NCI-H146 treated with DMSO at 0.1 percent for 48 hours (cell line): ENCODE results near the gene ARHGEF12.

ENCODE experiments used
- DNase-seq: peaks from one replicate; lab custom pipeline; 2025; ENCODE audit not compliant: unreplicated experiment; lab: John Stamatoyannopoulos, UW

ARHGEF12 gene

DNA sequence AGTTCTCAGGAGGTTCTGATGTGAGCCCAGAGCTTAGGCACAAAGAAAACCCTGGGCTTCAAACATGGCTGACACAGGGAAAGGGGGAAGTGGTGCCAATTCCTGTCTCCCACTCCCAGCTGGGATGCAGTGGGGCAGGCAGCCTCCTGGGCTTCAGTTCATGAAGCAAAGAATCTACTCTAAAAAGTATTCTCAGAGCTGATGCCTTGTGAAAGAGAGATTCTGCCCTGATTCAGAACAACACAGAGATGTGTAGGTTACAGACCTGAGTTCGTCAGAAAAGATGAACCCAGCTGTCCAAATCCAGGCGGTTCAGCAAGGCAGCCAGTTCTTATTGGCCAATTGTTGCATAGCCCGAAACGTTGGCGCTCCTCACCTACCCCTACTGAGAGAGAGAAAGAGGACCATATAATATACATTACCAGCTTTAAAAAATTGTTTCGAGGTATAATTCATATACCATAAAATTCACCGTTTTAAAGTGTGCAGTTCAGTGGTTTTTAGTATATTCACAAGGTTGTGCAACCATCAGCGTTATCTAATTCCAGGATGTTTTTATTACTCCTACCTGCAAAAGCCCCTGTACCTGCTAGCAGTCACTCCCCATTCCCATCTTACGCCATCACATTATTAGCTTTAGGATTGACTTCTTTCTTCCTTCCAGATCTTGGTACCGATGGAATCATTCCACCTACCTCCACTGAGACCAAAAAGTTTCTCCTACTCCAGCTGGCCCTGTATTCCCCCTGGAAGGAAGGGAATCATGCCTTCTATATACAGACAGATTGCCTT, 18.3 kb upstream of the ARHGEF12 start:
- no peak for DNase-seq

DNA sequence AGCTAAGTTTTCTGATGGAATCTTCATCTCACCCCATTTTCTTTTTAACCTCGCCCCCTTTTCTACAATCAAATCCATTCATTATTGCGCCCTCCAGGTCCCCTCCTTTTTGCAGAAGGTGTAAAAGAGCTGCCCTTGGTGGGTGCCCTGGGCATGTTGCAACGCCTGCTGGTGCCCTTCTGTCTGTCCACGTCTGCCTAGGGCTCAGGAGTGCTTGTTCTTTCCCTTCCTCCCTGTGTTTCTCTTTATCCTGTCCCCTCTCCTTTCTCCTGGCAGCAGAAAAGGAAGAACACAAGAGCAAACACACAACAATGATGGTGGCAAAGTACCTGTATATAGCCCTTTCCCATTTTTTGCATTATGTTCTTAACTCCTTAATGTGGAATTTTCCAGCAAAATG, 17.3 kb upstream of the ARHGEF12 start:
- no peak for DNase-seq

DNA sequence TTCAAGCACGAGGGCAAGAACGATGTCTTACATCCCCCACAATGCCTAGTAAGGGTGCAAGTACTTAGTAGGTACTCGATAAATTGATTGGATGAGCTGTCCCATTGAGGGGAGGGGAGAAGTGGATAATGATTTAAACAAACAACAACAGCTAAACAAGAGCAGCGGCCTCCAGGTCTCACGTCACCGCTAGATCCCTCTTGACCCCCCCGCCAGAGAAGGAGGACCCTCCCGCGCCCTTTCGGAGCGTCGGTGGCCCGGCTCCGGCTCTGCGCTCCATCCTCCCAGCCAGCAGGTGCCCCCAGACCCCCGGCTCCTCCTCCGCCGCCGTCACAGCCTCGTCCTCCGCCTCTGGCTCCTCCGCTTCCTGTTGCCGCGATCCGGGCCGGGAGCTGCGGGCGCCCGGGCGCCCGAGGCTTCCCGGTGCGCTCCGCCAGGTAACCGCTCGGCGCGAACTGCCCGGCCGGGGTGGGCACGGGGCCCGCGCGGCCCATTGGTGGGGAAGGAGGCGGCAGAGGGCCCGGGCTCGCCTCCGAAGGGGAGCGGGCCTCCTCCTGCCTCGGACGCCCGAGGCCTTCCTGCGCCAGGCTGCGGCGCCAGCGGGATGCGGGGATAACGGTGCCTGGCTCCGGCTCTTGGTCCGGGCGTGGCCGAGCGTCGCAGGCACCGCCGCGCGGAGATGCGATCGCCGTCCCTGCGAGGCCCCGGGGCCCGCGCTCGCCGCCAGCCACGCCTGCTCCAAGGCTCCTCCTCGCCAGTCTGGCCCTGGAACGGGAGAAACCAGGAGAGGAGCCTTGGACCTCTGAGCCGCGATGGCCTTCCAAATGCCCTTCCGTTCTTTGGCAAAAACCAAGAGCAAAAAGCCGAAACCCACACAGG, 11.0 kb upstream of the ARHGEF12 start, which contains the start of gene TLCD5:
TSS of gene TLCD5 (plus strand) at position 368 of the 879 bp plus-strand sequence. CDS start 2,143 bp downstream, outside the sequence.
- DNase-seq, result peak; percentile 68

DNA sequence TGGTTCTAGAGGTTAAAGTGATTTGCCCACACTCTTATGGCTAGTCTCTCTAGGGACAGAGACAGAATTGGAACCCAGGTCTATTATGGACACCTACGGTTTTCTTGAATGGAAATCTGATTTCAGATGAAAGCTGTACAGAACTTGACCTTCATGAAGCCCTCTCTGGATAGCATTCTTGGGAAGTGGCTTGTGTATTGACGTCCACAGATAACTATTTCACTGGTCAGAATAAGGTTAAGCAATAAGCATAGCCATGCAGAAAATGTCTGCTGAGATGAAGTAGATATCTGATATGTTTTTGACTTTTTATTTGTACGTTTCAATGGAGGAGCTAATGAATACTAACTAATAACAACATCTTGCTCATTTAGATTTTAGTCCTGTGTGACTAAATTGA, 10.0 kb upstream of the ARHGEF12 start:
- DNase-seq, result no peak

DNA sequence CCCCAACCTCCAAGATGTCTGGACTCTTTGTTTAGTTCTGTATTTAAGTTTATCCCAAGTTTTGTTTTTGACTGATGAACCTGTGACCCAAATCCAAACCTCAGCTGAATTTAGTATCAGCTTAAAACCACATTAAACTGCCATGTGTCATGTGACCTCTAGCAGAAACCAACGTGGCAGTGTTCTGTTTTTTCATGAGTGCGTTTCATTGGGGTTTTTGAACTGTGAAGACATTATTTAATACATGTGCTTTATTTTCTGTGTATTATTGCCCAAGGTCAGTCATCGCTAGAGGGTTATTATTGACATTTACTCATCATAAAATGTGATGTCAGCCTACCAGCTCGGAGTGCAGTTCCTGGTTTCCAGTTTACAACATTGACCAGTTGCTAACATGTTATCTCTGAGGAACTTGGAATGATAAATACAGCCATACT, 9.3 kb upstream of the ARHGEF12 start:
- DNase-seq, result no peak

DNA sequence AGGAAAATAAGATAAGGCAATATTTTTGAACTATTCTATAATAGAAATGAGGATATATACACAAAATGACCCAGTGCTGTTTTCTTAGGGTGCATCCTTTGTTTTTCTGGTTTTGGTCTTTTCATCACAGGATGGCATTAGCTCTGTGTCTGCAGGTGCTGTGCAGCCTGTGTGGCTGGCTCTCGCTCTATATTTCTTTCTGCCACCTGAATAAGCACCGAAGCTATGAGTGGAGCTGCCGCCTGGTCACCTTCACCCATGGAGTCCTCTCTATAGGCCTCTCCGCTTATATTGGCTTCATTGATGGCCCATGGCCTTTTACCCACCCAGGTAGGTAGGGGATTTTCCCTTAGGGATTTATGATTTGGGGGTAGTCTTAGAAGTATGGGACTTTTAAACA, 8.9 kb upstream of the ARHGEF12 start:
- no peak for DNase-seq

DNA sequence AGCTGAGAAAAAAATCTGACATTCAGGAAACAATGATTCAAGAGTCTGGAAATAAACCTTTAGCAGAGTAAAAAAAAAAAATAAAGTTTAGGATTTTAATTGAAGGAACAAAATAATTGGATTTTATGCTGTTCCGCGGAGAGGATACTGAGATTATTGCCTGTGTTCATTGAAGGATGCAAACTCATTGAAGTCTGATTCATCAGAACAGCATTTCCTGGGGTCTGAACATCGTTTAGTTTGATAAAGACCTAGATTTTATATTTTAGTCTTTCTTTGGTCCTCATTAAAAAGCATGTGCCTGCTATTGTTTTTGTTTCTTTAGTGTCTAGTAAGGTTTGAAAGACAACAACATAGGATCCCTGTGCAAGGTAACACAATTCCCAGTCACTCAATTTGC, 6.7 kb upstream of the ARHGEF12 start:
- DNase-seq, result no peak

DNA sequence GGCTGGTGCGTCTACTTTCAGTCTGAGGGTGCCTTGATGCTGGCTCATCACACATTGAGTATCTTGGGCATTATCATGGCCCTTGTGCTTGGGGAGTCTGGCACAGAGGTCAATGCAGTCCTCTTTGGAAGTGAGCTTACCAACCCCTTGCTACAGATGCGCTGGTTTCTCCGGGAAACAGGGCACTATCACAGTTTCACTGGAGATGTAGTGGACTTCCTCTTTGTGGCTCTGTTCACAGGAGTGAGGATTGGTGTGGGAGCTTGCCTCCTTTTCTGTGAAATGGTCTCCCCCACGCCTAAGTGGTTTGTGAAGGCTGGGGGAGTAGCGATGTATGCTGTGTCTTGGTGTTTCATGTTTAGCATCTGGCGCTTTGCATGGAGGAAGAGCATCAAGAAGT, 6.2 kb upstream of the ARHGEF12 start:
- DNase-seq, result no peak

DNA sequence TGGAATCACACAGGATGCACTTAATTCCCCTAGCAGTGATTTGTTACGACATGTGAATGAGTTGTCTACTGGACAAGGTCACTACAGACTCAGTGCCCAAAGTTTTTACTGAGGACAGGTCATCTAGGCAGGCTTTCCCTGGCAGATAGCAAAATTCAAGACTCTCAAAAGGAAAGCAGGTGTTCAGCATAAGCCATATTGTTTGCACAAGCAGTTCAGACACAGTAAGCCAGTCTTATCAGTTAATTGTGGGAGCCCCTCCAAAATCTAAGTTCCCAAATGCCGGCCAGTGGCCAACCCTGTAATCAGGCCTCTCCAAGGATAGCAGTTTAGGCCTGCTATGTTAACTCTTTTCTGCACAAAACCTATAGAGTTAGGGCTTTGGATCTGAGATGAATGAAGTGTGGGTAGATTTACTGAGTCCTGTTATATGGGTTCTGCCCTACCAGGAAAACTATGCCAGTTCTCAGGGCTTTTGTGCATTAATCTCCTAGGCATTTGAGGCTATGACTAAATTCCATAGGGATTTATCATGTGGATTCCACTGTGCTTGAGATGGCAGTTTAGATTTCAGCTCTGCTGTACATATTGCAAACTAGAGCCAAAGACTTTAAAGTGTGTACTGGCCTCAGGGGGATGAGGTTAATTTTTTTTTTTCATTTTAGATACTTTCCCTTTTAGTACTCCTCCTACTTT, 4.8 kb upstream of the ARHGEF12 start:
- no peak for DNase-seq

DNA sequence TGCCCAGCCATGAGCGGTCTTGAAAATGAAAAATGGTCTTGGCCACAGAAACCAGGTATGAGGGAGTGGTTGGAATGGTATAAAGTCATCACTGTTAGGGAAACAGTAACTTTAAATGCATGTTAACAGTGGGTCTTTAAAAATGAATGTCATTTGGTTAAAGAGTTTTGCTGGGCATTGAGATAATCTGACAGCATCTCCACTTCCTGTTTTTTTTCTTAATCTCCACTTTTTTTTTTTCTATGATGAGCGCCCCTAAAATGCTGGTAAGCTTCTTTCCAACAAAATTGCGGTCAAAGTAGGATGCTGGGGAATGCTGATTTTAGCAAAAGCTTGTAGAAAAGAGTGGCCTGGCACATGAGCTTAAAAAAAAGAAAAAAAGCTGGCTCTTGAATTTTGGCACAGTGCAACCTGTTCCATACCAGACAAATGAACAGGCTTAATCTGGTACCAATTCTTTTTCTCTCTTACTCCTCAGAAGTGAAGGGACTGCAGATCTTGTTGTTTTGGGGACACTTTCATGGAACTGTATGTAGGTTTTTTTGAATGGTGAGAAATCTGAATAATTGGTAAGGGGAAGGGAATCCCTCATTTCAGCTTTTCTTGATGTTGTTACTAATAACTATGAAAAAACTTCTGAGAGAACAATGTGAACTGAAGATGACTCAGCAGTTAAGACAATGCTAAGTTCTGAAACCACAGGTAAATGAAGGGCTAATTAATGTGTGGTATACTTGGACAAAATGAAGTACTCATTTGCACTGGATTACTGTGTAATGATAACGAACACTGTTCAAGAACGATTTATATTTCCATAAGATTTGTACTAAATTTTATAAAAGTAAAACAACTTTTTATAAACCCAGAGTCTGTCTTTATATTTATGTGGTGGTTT, 3.1 kb upstream of the ARHGEF12 start:
- DNase-seq, result no peak

DNA sequence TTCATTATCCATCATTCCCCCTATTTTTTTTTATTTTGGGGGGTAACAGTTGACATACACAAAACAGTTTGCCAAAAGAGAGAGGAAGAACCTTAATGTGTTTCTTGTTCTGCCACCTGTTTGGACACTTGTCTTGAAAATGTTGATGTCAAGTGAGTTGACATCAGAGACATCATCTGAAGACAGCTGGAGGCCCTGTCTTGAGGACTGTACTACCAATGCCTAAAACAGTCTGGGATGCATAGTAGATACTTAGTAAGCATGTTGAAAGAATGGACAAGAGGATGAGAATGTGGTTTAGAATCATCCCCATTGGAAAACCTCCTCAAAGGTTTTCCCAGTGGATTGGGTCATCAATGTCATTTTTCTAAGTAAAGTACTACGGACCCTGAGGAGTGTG, 2.4 kb upstream of the ARHGEF12 start:
- DNase-seq, result no peak

DNA sequence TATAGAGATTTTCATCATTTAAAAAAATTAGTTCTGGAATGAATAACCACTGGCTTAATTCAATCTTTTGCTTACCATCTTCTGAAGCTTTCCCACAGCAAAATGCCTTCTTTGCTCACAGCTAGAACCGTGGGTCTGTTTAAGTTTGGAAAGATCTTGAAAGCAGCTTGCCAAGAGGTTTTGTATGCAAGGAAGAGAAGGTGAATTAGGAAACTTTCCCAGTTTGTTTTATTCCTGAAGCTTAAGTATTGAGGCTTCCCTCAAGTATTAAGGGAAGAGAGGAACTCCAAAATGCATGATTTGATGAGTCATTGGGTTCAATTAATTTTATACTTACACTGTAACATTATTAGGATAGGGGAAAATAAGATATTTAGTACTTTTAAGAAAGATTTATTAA, 1.9 kb upstream of the ARHGEF12 start:
- DNase-seq, result no peak

DNA sequence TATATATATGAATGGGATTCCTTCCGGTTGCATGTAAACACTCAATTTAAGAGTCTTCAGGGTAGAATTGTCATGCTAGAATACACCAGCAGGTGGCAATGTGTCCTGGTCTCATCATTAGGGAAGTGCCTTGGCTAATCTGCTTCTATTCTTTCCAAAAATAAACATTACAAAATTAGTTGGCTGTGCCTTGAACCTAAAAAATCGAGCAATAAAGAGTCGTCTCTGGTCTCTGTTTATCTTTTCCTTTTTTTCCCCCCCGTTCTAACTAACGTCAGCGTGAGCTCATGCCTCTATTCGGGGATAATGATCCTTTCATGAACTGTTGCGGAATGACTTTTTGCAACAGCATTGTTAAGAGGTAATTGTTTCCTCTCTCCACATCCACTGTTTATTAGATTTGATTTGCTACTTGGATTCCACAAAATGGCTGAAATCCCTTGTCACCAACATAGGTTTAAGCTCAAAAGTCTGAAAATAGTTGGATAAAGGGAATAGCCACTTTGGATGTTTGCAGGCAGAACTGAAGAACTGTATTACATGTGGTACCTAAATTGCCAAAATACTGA, 1.2 kb upstream of the ARHGEF12 start:
- DNase-seq, result peak; percentile 77

DNA sequence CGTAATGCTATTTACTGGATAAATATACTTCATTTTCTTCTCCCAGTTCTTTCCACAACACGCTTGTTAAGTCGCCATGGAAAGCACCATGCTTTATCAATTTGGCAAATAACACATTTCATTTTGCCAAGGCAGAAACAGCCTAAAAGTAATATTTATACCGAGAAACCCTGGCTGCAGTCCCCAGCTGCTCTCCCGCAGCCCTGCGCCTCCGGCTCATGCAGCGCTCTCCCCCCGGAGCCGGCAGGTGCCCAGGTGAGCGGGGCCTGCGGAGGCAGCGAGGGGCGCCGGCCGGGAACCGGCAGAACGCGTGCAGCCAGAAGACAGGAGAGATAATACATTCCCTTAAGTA, 681 bp upstream of the ARHGEF12 start:
- DNase-seq, result peak; percentile 71

DNA sequence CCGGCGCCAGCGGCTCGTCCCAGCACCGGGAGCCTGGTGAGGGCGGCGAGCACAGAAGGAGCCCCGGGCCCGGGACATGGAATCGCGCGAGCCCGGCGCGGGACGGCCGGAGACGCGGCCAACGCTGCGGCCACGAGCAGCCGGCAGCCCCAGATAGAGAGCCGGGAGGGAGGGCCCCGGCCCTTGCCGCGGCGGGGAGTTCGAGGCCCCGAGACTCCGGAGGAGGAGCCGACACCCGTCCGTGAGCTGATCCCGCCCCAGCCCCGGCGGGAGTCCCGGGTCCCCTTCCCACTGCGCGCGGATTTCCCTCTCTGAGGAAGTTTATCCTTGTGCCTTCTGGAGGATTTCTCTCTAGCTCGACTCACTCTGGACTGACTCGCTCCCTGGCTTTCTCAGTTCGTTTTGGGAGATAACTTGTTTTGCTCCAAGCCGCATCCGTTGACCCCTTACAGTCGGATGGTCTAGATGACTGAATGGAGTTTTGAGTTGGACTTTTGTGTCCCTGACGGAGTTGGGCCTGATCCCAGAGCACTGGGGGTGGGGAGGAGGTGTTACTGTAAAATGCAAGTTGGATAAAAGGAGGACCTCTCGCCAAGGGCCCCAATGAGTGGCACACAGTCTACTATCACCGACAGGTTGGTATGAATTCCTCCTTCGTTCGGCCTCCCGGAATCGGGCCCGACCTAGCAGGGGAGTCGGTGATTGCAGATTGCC, 585 bp downstream of the ARHGEF12 start:
- peak; percentile 22 for DNase-seq

DNA sequence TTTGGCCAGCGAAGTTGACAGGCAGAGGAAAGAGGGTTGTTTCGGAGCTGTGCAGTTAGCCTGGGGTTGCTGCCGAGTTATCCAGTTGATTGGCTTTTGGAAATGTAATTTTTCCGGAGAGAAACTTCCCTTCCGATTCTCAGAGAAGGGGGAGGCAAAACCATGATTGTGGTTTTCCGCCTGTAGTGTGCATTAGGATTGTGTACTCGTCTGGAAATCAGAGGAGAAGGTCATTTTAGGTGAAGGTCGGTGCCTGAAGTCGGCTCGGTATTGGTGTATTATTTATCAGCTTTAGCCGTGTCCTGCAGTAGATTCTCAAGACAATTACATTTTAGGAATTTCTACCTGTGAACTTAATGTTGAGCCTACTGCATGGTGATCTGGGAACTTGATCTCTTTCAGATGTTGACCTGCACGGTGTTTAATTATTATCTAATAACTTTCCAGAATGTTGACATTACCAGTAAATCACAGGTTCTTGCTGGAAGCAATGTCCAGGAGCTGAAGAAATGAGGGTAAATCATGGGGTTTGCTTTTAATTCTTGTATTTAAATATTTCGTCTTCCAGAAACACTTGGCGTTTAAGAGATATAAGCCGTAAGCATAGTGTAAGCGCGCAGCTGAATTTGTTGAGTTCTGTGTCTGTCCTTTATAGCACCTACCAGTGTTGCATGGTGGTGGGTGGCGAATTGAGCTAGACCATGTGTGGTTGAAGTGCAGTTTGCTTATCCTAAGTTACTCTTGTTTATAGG, 1.3 kb downstream of the ARHGEF12 start:
- no peak for DNase-seq

DNA sequence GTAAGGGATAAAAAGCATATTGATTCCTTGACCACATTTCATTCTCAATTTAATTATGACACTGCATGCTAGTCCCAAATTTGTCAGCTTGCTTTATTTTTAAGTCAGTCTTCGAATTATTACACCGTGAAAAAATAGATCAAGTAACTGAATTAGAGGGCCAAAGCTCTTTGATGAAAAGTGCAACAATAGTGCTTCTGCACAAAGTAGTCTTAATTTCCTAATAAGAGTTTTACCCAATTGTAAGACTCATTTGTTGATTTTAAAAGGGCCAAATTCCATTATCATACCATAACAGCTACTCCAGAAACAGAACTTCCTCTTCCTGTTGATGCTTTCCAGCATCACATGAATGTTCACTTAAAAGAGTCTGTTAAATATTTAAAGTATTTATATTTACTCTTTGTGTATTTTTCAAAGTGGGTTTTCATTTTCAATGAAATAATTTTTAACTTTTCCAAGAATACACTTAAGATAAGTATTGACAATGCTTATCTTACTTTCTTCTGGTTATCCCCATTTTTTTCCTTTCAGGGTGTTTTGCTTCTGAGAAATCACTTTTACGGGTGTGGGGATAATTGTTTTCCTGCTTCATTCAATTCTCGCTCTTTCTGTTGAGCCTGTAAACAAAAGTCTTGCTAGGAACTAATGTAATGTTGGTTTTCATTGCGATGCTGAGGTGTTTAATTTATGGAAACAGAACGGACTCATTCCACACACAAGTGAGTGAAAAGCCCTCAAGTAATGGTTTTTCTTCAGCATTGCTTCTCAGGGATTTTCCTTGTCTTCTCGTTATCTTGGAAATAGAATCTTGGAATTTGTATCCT, 2.1 kb downstream of the ARHGEF12 start:
- no peak for DNase-seq

DNA sequence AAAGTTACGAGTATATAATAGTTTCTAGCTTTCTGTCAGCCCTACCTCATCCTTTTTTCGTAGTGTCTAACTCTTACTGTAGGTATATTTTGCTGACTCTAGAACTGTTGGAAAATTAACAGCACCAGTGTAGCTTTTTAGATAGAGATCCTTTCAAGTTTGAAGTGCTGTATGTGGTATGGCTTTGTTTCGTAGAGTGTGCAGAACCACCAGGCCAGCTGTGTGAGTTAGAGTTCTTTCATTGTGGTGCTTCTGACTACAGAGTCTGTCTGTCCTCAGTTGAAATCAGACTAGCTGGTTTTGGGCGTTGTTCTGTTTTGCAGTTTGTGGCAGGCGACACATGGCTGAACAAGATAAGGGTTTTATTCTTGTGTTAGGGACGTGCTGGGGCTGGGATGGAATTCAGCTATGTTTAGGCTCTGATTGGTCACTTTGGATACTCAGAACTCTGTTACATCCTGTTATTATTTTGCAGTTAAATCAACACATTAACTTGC, 3.2 kb downstream of the ARHGEF12 start:
- no peak for DNase-seq
